HS-27A (cell line): ENCODE measurements around the gene PITHD1.
"Not testable (repeated sequence)": the region's sequence is repeated elsewhere in the genome, so short reads cannot be mapped to it uniquely, and the experiment has no call there.

Experiments
- DNase-seq: peaks from one replicate; pipeline ENCODE4 v3.0.0-alpha.2; 2012; ENCODE audit warnings: low read depth, missing footprints

Gene PITHD1

GRCh38 chr1:23774174-23774880, 3.9 kb upstream of the PITHD1 start:
- no peak for DNase-seq

GRCh38 chr1:23776217-23776616, 2.0 kb upstream of the PITHD1 start:
- DNase-seq = no peak

- DNase-seq = no peak
Measured at GRCh38 chr1:23779826-23780371, 1.7 kb downstream of the PITHD1 start.

GRCh38 chr1:23783141-23783540, 4.9 kb downstream of the PITHD1 start:
- not testable (repeated sequence) for DNase-seq

GRCh38 chr1:23784846-23785245, 6.6 kb downstream of the PITHD1 start:
- no peak for DNase-seq

- no peak for DNase-seq
Measured at GRCh38 chr1:23787701-23788100, 9.5 kb downstream of the PITHD1 start.

- no peak for DNase-seq
Measured at GRCh38 chr1:23788695-23789094, 10.5 kb downstream of the PITHD1 start.

- peak; percentile 81 for DNase-seq
Measured at GRCh38 chr1:23790696-23791515, 12.7 kb downstream of the PITHD1 start, which contains the start of gene LYPLA2. TSS of gene LYPLA2 (plus strand) at chr1:23791145. CDS start at chr1:23792683, 1,538 bp downstream.

GRCh38 chr1:23791516-23792047, 13.4 kb downstream of the PITHD1 start:
- no peak for DNase-seq

- DNase-seq = no peak
Measured at GRCh38 chr1:23792151-23792945, 14.1 kb downstream of the PITHD1 start.

- DNase-seq = no peak
Measured at GRCh38 chr1:23793018-23793781, 15.0 kb downstream of the PITHD1 start.

GRCh38 chr1:23793861-23794731, 15.9 kb downstream of the PITHD1 start:
- no peak for DNase-seq

GRCh38 chr1:23794732-23795182, 16.5 kb downstream of the PITHD1 start:
- DNase-seq = not testable (repeated sequence)

- no peak for DNase-seq
Measured at GRCh38 chr1:23795676-23796465, 17.7 kb downstream of the PITHD1 start.

- no peak for DNase-seq
Measured at GRCh38 chr1:23796466-23797271, 18.5 kb downstream of the PITHD1 start.

GRCh38 chr1:23797478-23798448, 19.5 kb downstream of the PITHD1 start:
- DNase-seq = no peak

GRCh38 chr1:23798662-23799142, 20.5 kb downstream of the PITHD1 start:
- no peak for DNase-seq
